NCI-H345 (cell line): ENCODE measurements around the gene SLC7A1.
"Not testable (repeated sequence)": the region's sequence is repeated elsewhere in the genome, so short reads cannot be mapped to it uniquely, and the experiment has no call there.

Experiments
- DNase-seq: peaks from one replicate; lab custom pipeline; 2025; lab: John Stamatoyannopoulos, UW

Gene SLC7A1

GRCh38 chr13:29595380-29596063, at the start of gene SLC7A1:
TSS of gene SLC7A1 (minus strand) at chr13:29595688. CDS start at chr13:29536188, 59,500 bp downstream.
- DNase-seq, result peak; percentile 87

DNA sequence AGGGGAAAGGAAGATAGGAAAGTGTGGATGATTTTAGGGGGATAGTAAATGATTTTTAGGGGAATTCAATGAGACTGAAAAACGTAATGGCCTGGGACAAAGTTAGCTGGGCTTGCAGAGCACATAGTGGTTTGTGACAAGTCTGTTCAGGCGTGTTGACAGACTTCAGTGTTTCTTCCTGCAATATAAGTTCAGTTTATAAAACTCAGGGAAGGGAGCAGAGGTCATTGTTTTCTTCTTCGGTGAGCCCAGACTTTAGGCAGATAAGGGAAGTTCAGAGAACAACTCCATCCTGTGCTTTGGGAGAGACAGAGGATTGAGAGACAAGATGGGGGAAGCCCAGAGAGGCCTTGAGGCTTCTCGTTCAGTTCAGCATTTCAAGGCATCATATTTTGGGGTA, 45.2 kb upstream of the SLC7A1 start:
- no peak for DNase-seq

DNA sequence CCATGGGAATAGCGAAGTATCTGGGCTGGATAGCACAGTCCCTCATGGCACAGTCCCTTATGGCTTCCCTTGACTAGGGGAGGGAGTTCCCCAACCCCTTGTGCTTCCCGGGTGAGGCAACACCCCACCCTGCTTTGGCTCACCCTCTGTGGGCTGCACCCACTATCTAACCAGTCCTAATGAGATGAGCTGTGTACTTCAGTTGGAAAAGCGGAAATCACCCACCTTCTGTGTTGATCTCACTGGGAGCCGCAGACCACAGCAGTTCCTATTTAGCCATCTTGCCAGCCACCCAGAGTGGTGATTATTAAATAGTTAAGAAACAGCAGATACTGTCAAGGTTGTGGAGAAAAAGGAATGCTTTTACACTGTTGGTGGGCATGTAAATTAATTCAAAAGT, 41.3 kb upstream of the SLC7A1 start:
- DNase-seq, result not testable (repeated sequence)

- DNase-seq, result no peak
These were observed 29.5 kb upstream of the SLC7A1 start for GRCh38 chr13:29624997-29625396.

DNA sequence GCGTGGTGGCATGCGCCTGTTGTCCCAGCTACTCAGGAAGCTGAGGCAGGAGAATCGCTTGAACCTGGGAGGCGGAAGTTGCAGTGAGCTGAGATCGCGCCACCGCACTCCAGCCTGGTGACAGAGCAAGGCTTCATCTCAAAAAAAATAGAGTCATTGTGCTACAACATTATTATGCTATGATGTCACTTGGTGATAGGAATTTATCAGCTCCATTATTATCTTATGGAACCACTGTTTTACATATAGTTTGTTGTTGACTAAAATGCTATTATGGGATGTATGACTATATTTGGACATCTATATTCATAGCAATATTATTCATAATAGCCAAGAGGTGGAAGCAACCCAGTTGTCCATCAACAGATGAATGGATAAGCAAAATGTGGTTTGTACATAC, 26.4 kb upstream of the SLC7A1 start:
- no peak for DNase-seq

DNA sequence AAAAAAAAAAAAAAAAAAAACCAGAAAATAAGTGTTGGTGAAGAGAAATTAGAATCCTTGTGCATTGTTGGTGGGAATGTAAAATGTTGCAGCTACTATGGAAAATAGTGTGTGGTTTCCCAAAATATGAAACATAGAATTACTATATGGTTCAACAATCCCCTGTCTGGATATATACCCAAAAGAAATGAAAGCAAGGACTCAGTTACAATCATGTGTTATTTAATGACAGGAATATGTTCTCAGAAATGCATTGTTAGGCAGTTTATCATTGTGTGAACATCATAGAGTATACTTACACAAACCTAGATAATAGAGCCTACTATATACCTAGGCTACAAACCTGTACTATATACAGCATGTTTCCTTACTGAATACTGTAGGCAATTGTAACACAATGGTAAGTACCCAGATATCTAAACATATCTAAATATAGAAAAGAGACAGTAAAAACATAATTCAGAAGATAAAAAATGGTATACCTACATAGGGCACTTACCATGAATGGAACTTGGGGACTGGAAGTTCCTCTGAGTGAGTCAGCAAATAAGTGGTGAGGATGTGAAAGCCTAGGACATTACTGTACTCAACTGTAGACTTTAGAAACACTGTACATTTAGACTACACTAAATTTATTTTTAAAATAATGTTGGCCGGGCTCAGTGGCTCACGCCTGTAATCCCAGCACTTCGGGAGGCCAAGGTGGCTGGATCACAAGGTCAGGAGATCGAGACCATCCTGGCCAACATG, 25.7 kb upstream of the SLC7A1 start:
- no peak for DNase-seq

DNA sequence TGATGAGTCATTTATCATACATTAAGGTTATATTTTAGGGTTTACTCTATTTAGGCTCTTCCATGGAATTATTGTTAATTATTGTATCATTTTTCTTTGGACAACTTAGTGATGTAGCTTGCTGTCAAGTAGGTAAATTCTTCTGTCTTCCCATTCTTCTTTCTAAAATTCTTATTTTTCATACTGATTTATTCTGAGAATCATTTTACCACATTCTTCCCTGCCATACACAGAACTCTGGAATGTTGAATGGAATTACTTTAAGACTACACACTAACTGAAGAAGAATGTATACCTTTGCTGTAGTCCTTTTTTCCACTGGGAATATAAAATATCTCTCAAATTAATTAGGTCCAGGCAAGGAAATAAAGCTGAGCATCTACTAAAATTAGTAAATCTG, 24.5 kb upstream of the SLC7A1 start:
- no peak for DNase-seq

GRCh38 chr13:29613101-29613500, 17.6 kb upstream of the SLC7A1 start:
- no peak for DNase-seq

- no peak for DNase-seq
These were observed 12.0 kb upstream of the SLC7A1 start for GRCh38 chr13:29607465-29607864.

- DNase-seq, result no peak
These were observed 10.5 kb upstream of the SLC7A1 start for GRCh38 chr13:29605860-29606526.

DNA sequence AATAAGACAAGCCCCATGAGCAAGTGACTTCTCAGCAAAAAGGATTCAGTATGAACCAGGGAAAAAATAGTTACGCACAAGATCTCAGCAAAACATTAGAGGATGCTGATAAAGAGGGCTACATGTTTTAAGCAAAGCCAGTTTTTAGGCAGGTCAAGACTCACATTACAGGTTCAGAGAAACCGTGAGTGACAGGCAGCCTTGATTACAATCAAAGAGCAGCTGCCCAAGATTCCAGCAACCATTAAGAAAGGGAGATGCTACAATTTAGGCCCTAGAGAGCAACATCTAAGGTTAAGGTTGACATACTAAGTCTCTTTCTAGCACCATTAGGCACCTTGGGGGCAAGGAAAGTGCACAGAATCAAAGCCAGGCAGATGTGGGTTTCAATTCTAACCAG, 2.8 kb upstream of the SLC7A1 start:
- DNase-seq, result no peak

- DNase-seq, result no peak
These were observed 2.2 kb upstream of the SLC7A1 start for GRCh38 chr13:29597706-29598105.

- DNase-seq, result no peak
These were observed 1.8 kb upstream of the SLC7A1 start for GRCh38 chr13:29597246-29597645.

GRCh38 chr13:29596064-29596418, 553 bp upstream of the SLC7A1 start:
- no peak for DNase-seq

GRCh38 chr13:29594710-29595379, 643 bp downstream of the SLC7A1 start:
- peak; percentile 38 for DNase-seq

GRCh38 chr13:29594303-29594709, 1.2 kb downstream of the SLC7A1 start:
- DNase-seq, result peak; percentile 33

- no peak for DNase-seq
These were observed 1.7 kb downstream of the SLC7A1 start for GRCh38 chr13:29593605-29594297.

GRCh38 chr13:29591310-29591709, 4.2 kb downstream of the SLC7A1 start:
- no peak for DNase-seq

DNA sequence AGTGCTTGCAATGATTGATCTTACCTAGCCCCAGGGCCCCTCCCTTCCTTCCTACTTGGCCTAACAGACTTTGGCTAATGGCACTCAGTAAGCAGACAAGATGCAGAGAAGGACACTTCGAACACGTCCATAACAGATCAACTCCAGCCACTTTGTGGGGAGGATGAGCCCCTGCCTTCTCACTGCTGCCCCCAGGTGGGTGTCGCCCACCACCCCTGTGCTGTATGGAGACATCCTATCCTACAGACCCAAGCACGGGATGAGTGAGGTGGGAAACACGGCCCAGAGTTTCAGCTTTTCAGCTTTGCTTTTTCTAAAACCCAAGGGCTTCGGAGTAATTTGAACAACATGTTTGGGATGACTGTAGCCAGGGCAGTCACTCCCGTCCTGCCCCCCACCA, 5.5 kb downstream of the SLC7A1 start:
- no peak for DNase-seq

GRCh38 chr13:29589234-29589633, 6.3 kb downstream of the SLC7A1 start:
- no peak for DNase-seq

DNA sequence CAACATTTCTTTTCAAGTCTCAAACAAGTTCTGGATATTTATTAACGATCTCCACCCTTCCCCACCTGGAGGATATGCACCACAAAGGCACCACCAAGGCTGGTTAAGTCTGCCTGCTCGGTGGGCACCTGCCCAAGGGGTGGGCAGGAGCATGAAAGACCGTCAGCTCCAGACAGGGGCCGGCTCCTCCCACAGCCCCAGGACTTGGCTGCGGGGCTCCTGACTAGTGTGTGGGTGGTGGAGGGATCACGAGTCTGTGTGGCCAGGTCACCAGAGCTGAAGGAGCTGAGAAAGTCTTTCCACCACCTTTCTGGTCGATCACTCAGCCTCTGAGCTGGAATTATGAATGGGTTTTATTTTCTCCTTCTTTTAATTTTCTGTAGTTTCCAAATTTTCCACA, 7.8 kb downstream of the SLC7A1 start:
- DNase-seq, result no peak
